ENCODE data around the gene NRROS. TPM values are rescaled to one million over a fixed set of nuclear protein-coding genes. Genes with fewer than 3 reads are reported as not detected.

Gene NRROS
- total and polyA plus RNA-seq, 2 donors from 2014 or later, result 2.0 to 11.6 TPM

DNA sequence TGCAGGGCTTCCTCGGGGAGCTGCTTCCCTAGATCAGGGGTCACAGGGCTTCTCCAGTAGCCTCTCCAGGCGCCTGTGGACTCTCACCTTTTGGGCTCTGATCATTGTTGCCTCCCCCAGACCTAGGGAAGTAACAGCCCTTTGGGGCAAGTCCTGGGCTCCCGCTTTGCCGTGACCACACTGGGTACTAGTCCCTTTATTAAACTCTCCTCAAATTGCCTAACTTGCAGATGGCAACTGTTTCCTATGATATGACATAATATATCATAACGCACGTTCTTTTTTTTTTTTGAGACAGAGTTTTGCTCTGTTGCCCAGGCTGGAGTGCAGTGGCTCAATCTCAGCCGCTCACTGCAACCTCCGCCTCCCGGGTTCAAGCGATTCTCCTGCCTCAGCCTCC is 17.9 kb upstream of the NRROS start:
- Histone ChIP-seq H3K4me1 (ENCODE audit: control insufficient read depth in 2 of 3, insufficient read depth in 2 of 3, low read depth in 1 of 3, low read length in 3 of 3) (no peaks in the 10 kb centered on the region), H3K36me3 (ENCODE audit: control insufficient read depth in 2 of 3, insufficient read depth in 3 of 3, low read length in 3 of 3) (no peaks in the 10 kb centered on the region), H3K27me3 (ENCODE audit: control insufficient read depth, insufficient read depth, low read length) (no peaks in the 10 kb centered on the region), H3K27ac (ENCODE audit: low read depth in 2 of 2, low read length in 2 of 2) (no peak overlapping the region), H3K9ac (ENCODE audit: low read length in 3 of 3) (no peak overlapping the region), H3K9me3 (ENCODE audit: control insufficient read depth in 2 of 3, insufficient read depth in 1 of 3, low read length in 3 of 3) (no peaks in the 10 kb centered on the region), H3K4me3 (ENCODE audit: low read length in 3 of 3) (no peak overlapping the region)
- FAIRE-seq, result no peak
- TF ChIP-seq, protein P1, sequence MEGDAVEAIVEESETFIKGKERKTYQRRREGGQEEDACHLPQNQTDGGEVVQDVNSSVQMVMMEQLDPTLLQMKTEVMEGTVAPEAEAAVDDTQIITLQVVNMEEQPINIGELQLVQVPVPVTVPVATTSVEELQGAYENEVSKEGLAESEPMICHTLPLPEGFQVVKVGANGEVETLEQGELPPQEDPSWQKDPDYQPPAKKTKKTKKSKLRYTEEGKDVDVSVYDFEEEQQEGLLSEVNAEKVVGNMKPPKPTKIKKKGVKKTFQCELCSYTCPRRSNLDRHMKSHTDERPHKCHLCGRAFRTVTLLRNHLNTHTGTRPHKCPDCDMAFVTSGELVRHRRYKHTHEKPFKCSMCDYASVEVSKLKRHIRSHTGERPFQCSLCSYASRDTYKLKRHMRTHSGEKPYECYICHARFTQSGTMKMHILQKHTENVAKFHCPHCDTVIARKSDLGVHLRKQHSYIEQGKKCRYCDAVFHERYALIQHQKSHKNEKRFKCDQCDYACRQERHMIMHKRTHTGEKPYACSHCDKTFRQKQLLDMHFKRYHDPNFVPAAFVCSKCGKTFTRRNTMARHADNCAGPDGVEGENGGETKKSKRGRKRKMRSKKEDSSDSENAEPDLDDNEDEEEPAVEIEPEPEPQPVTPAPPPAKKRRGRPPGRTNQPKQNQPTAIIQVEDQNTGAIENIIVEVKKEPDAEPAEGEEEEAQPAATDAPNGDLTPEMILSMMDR (IDR thresholded peaks at IDR 0.05; ENCODE audit: borderline replicate concordance, extremely low read depth, insufficient read depth), result no peak
- DNase-seq, result no peak
- intact Hi-C loops (cut with DNase I), result no loop called here

DNA sequence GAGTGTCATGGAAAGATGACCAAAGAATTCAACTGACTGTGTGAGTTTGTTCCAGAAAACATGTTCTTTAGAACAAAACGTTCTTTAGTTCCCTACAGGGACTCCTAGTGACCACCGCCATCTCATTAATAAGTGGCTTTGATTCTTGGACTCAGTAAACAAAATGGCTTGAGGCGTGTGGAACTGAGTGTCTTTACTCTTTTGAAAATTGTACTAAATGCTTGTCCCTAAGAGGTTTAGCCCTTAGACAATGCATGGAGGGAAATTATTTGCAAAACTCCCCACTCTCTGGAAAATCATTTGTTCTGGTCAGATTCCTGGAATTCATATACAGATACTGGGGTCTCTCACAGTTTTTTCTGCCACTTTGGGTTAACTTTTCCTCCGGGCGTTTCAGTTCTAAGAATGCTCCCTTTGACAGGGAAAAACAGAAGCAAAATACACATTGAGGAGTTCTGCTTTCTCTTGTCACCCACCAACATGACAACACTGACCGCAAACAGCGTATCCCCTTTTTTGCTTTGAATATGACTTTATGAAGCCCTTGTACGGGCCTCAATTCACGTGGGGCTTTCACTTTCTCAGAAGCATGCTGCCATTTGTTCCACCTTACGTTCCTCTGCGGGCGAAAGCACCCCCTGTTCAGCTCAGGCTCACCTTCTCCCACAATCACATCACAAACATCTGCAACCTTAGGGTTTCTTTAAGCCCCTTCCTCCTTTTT is 15.3 kb upstream of the NRROS start:
- H3K4me3 ChIP-seq (ENCODE audit: low read length in 3 of 3), result no peak overlapping the region
- TF ChIP-seq, protein P1 (IDR thresholded peaks at IDR 0.05; ENCODE audit: borderline replicate concordance, extremely low read depth, insufficient read depth), result no peak
- H3K4me1 ChIP-seq (ENCODE audit: control insufficient read depth in 2 of 3, insufficient read depth in 2 of 3, low read depth in 1 of 3, low read length in 3 of 3), result no peaks in the 10 kb centered on the region
- no peaks in the 10 kb centered on the region for H3K9me3 ChIP-seq (ENCODE audit: control insufficient read depth in 2 of 3, insufficient read depth in 1 of 3, low read length in 3 of 3)
- intact Hi-C loops (cut with DNase I), result no loop called here
- no peak for FAIRE-seq
- no peak overlapping the region for H3K27ac ChIP-seq (ENCODE audit: low read depth in 2 of 2, low read length in 2 of 2)
- DNase-seq, result no peak
- no peaks in the 10 kb centered on the region for H3K27me3 ChIP-seq (ENCODE audit: control insufficient read depth, insufficient read depth, low read length)
- H3K9ac ChIP-seq (ENCODE audit: low read length in 3 of 3), result no peak overlapping the region
- no peaks in the 10 kb centered on the region for H3K36me3 ChIP-seq (ENCODE audit: control insufficient read depth in 2 of 3, insufficient read depth in 3 of 3, low read length in 3 of 3)

DNA sequence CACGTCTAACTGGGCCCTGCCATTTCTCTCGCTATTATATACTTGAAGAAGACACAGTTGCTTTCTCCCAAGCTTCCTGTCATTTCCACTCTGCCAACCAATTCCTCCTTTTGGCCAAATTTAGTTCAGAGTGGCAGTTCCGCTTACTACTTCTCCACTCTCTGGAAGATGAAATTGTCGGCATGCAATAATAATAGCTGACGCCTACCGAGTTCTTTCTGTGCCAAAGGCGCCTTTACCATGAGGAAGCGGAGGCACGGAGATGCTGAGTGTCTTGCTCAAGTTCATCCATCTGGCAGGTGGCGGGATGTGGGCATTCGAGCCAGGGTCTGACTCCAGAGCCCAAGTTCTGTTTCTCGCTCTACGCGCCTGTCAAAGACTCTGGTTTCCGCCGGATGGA is 14.6 kb upstream of the NRROS start:
- Histone ChIP-seq H3K4me1 (ENCODE audit: control insufficient read depth in 2 of 3, insufficient read depth in 2 of 3, low read depth in 1 of 3, low read length in 3 of 3) (no peaks in the 10 kb centered on the region), H3K9me3 (ENCODE audit: control insufficient read depth in 2 of 3, insufficient read depth in 1 of 3, low read length in 3 of 3) (no peaks in the 10 kb centered on the region), H3K27me3 (ENCODE audit: control insufficient read depth, insufficient read depth, low read length) (no peaks in the 10 kb centered on the region), H3K9ac (ENCODE audit: low read length in 3 of 3) (no peak overlapping the region), H3K4me3 (ENCODE audit: low read length in 3 of 3) (no peak overlapping the region), H3K27ac (ENCODE audit: low read depth in 2 of 2, low read length in 2 of 2) (no peak overlapping the region), H3K36me3 (ENCODE audit: control insufficient read depth in 2 of 3, insufficient read depth in 3 of 3, low read length in 3 of 3) (no peaks in the 10 kb centered on the region)
- intact Hi-C loops (cut with DNase I), result no loop called here
- DNase-seq (no peak), FAIRE-seq (no peak)
- TF ChIP-seq, protein P1 (IDR thresholded peaks at IDR 0.05; ENCODE audit: borderline replicate concordance, extremely low read depth, insufficient read depth), result no peak

DNA sequence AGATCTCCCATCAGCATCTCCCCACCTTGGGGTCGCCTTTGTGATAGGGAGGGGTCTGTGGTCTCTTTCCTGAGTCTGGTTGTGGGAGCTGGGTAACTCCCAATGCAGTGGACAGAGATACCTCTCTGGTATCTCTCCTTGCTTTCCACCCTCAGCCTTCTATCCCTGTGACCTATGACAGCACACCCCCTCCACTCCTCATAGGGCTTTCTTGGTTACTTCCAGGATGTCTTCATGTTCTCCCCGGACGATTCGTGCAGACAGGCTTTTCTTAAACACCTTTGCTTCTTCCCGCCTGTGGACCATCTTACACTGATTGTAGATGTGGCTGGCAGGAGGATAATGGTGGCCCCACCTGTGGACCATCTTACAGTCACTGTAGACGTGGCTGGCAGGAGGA is 14.2 kb upstream of the NRROS start:
- DNase-seq (no peak), FAIRE-seq (no peak)
- Histone ChIP-seq H3K27ac (ENCODE audit: low read depth in 2 of 2, low read length in 2 of 2) (no peak overlapping the region), H3K27me3 (ENCODE audit: control insufficient read depth, insufficient read depth, low read length) (no peaks in the 10 kb centered on the region), H3K36me3 (ENCODE audit: control insufficient read depth in 2 of 3, insufficient read depth in 3 of 3, low read length in 3 of 3) (no peaks in the 10 kb centered on the region), H3K9ac (ENCODE audit: low read length in 3 of 3) (no peak overlapping the region), H3K4me1 (ENCODE audit: control insufficient read depth in 2 of 3, insufficient read depth in 2 of 3, low read depth in 1 of 3, low read length in 3 of 3) (no peaks in the 10 kb centered on the region), H3K9me3 (ENCODE audit: control insufficient read depth in 2 of 3, insufficient read depth in 1 of 3, low read length in 3 of 3) (no peaks in the 10 kb centered on the region), H3K4me3 (ENCODE audit: low read length in 3 of 3) (no peak overlapping the region)
- TF ChIP-seq, protein P1 (IDR thresholded peaks at IDR 0.05; ENCODE audit: borderline replicate concordance, extremely low read depth, insufficient read depth), result no peak
- intact Hi-C loops (cut with DNase I), result no loop called here

Measured in kidney (tissue), 14 donors.